MM.1S (cell line): Measurements from ENCODE around the gene CA10.

Experiments
- DNase-seq: peaks from one replicate; pipeline ENCODE4 v3.0.0-alpha.2; 2015
- H2AFZ ChIP-seq: fragments of 300-600 bp; sonication (generic); 2 replicates; pipeline ENCODE4 v1.6.0; 2016; ENCODE audit warnings: antibody characterized with exemption, low read length
- H3F3A ChIP-seq: fragments of 300-600 bp; sonication (generic); 2 replicates; pipeline ENCODE4 v1.6.1; 2016; ENCODE audit warnings: mild to moderate bottlenecking, antibody characterized with exemption, low read length, moderate library complexity, mixed read lengths; ENCODE audit not compliant: insufficient read depth
- H3K27ac ChIP-seq: fragments of 300-600 bp; sonication (generic); 2 replicates; pipeline ENCODE4 v1.5.1; 2016; ENCODE audit warnings: mild to moderate bottlenecking, low read length
- H3K27me3 ChIP-seq: fragments of 300-600 bp; sonication (generic); replicated peaks from 2 replicates; pipeline ENCODE4 v1.6.0; 2016; ENCODE audit warnings: low read length; ENCODE audit not compliant: insufficient read depth
- H3K36me3 ChIP-seq: fragments of 300-600 bp; sonication (generic); replicated peaks from 2 replicates; pipeline ENCODE4 v1.6.1; 2016; ENCODE audit warnings: mild to moderate bottlenecking, low read length, mixed read lengths; ENCODE audit not compliant: insufficient read depth
- H3K4me1 ChIP-seq: fragments of 300-600 bp; sonication (generic); 2 replicates; pipeline ENCODE4 v1.6.1; 2016; ENCODE audit warnings: low read length, mixed read lengths
- H3K4me2 ChIP-seq: fragments of 300-600 bp; sonication (generic); 2 replicates; pipeline ENCODE4 v1.6.0; 2016; ENCODE audit warnings: low read depth, low read length
- H3K4me3 ChIP-seq: fragments of 300-600 bp; sonication (generic); 2 replicates; pipeline ENCODE4 v1.5.1; 2016; ENCODE audit warnings: low read length, mixed read lengths
- H3K79me2 ChIP-seq: fragments of 300-600 bp; sonication (generic); 2 replicates; pipeline ENCODE4 v1.6.1; 2016; ENCODE audit warnings: mixed run types, low read length, mixed read lengths
- H3K9ac ChIP-seq: fragments of 300-600 bp; sonication (generic); 2 replicates; pipeline ENCODE4 v1.6.1; 2016; ENCODE audit warnings: low read length, mixed read lengths
- H3K9me2 ChIP-seq: fragments of 300-600 bp; sonication (generic); replicated peaks from 2 replicates; pipeline ENCODE4 v1.6.1; 2016; ENCODE audit warnings: mild to moderate bottlenecking, low read length, mixed read lengths; ENCODE audit not compliant: insufficient read depth
- H3K9me3 ChIP-seq: fragments of 300-600 bp; sonication (generic); replicated peaks from 2 replicates; pipeline ENCODE4 v1.6.1; 2016; ENCODE audit warnings: mild to moderate bottlenecking, low read length, mixed read lengths; ENCODE audit not compliant: insufficient read depth
- H4K20me1 ChIP-seq: fragments of 300-600 bp; sonication (generic); 2 replicates; pipeline ENCODE4 v1.6.1; 2016; ENCODE audit warnings: mild to moderate bottlenecking, low read length, moderate library complexity, mixed read lengths; ENCODE audit not compliant: insufficient read depth
- CTCF ChIP-seq: fragments of 300-600 bp; sonication (generic); IDR thresholded peaks from 2 replicates; pipeline ENCODE4 v1.5.1; 2016; ENCODE audit warnings: antibody characterized with exemption, low read length, mixed read lengths
- EZH2 ChIP-seq: fragments of 300-600 bp; sonication (generic); optimal IDR thresholded peaks from 2 replicates; pipeline ENCODE3; 2017; ENCODE audit warnings: low read depth, mild to moderate bottlenecking, antibody characterized with exemption, low read length, mixed read lengths
- EZH2phosphoT487 ChIP-seq: fragments of 300-600 bp; sonication (generic); IDR thresholded peaks from 2 replicates; pipeline ENCODE4 v1.6.1; 2018; ENCODE audit warnings: antibody characterized with exemption, low read length

CA10 gene

DNA sequence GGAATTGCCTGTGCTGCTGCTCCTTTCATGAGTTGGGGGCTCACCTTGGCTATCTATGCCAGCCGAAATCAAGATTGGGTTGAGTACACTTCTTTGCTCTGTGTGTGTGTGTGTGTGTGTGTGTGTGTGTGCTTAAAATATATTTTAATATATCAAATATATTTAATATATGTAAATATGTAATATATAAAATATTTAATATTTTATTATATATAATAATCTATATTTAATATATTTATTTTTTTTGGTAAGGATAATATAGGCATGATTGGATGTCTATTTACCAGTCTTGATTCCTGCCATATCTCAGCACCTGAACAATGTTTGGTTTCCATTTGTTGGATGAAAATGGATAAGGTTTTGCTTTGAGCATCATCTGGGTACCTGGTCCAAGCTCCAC, 399.3 kb downstream of the CA10 start:
- DNase-seq: no peak
- Histone ChIP-seq H3K4me3 (no peak overlapping the region), H3F3A (no peaks in the 10 kb centered on the region)

DNA sequence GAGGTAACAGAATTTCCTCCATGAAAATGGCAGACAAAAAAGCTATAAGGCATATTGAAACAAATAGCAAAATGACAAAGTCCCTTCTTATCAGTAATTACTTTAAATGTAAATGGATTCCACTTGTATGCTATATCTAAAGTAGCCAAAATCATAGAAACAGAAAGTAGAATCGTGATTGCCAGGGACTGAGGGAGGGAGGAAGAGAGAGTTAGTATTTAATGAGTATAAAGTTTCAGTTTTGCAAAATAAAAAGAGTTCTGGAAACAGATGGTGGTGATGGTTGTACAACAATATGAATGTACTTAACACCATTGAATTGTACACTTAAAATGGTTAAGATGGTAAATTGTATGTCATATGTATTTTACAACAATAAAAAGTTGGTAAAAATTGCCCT, 407.4 kb downstream of the CA10 start:
- TF ChIP-seq EZH2: no peak
- no peak for TF ChIP-seq CTCF
- TF ChIP-seq EZH2phosphoT487: no peak
- Histone ChIP-seq H3K4me2 (no peak overlapping the region), H3K9me3 (no peaks in the 10 kb centered on the region), H3K4me3 (no peak overlapping the region), H4K20me1 (no peaks in the 10 kb centered on the region), H3K79me2 (no peaks in the 10 kb centered on the region), H3K36me3 (no peaks in the 10 kb centered on the region), H3K4me1 (no peaks in the 10 kb centered on the region), H3K9me2 (no peaks in the 10 kb centered on the region), H3K27me3 (no peaks in the 10 kb centered on the region), H2AFZ (no peak overlapping the region), H3K27ac (no peak overlapping the region), H3K9ac (no peak overlapping the region), H3F3A (no peaks in the 10 kb centered on the region)
- peak; percentile 17 for DNase-seq

More for the DNA sequence above, 399.3 kb downstream of the CA10 start:
- Histone ChIP-seq H4K20me1 (no peaks in the 10 kb centered on the region), H3K4me2 (no peak overlapping the region), H2AFZ (no peak overlapping the region), H3K27ac (no peak overlapping the region), H3K9me2 (no peaks in the 10 kb centered on the region), H3K36me3 (no peaks in the 10 kb centered on the region), H3K9me3 (no peaks in the 10 kb centered on the region), H3K79me2 (no peaks in the 10 kb centered on the region), H3K27me3 (no peaks in the 10 kb centered on the region), H3K9ac (no peak overlapping the region), H3K4me1 (no peaks in the 10 kb centered on the region)
- TF ChIP-seq CTCF (no peak), EZH2phosphoT487 (no peak), EZH2 (no peak)

- no peaks in the 10 kb centered on the region for H3K9me3 ChIP-seq
- H3K9me2 ChIP-seq: no peaks in the 10 kb centered on the region
- H3K27ac ChIP-seq: no peak overlapping the region
- H3K27me3 ChIP-seq: no peaks in the 10 kb centered on the region
- H4K20me1 ChIP-seq: no peaks in the 10 kb centered on the region
- no peak overlapping the region for H2AFZ ChIP-seq
- H3F3A ChIP-seq: no peaks in the 10 kb centered on the region
- no peak for DNase-seq
- H3K79me2 ChIP-seq: no peaks in the 10 kb centered on the region
- H3K4me1 ChIP-seq: no peaks in the 10 kb centered on the region
- TF ChIP-seq CTCF (no peak), EZH2phosphoT487 (no peak), EZH2 (no peak)
- H3K4me2 ChIP-seq: no peak overlapping the region
- no peaks in the 10 kb centered on the region for H3K36me3 ChIP-seq
- H3K4me3 ChIP-seq: no peak overlapping the region
- no peak overlapping the region for H3K9ac ChIP-seq
These were observed 409.5 kb downstream of the CA10 start for GRCh38 chr17:51748749-51749604.
